Panc1 (cell line): ENCODE measurements around the gene TSNAX. TPM values are rescaled to one million over a fixed set of nuclear protein-coding genes. Genes with fewer than 3 reads are reported as not detected.
A peak's percentile ranks its signal among the peaks of the same experiment; 100 is the strongest.

ENCODE experiments used
- ATAC-seq: fragments of 200-7000 bp; cut with Tn5 transposase; 2 replicates; pipeline ENCODE4 v1.9.1; 2020; ENCODE audit warnings: mild to moderate bottlenecking, moderate library complexity
- BruUV-seq: library from RNA; stranded (reverse); fragments of 400-500 nt; replicated peaks from 2 replicates; lab custom pipeline; 2021; lab: Mats Ljungman, UMichigan
- CTCF ChIA-PET: fragments of 300-600 bp; sonication (Branson Sonifier 250); formaldehyde crosslinking; loops from one replicate; lab custom pipeline; 2022; ENCODE audit warnings: antibody characterized with exemption; lab: Charles Lee
- POLR2A ChIA-PET: fragments of 300-600 bp; sonication (Branson Sonifier 250); formaldehyde crosslinking; loops from one replicate; lab custom pipeline; 2022; ENCODE audit warnings: antibody characterized with exemption; lab: Charles Lee
- DNase-seq: peaks from one replicate; pipeline ENCODE4 v3.0.0-alpha.2; 2010; ENCODE audit warnings: low read depth, low spot score
- H3K27ac ChIP-seq: 2 replicates; pipeline ENCODE4 v1.5.1; 2011; ENCODE audit warnings: mild to moderate bottlenecking, low read length, inconsistent platforms
- H3K27me3 ChIP-seq: fragments of 200-500 bp; sonication (Bioruptor generic); 2 replicates; pipeline ENCODE4 v1.6.0; 2014; ENCODE audit warnings: low read length, inconsistent platforms; ENCODE audit not compliant: control insufficient read depth, insufficient read depth
- H3K36me3 ChIP-seq: fragments of 200-500 bp; sonication (Bioruptor generic); 2 replicates; pipeline ENCODE4 v1.5.1; 2014; ENCODE audit warnings: inconsistent platforms, mild to moderate bottlenecking, low read length, moderate library complexity; ENCODE audit not compliant: control insufficient read depth, insufficient read depth
- H3K4me1 ChIP-seq: 2 replicates; pipeline ENCODE4 v1.5.1; 2011; ENCODE audit warnings: inconsistent platforms, mild to moderate bottlenecking, low read length, moderate library complexity; ENCODE audit not compliant: control insufficient read depth, insufficient read depth
- H3K4me3 ChIP-seq, 2 experiments: 2 replicates each; pipeline ENCODE4 v1.5.1; 2011 to 2012; ENCODE audit warnings: low read depth in 2 of 2, low read length in 2 of 2, mild to moderate bottlenecking in 2 of 2, inconsistent platforms in 1 of 2, moderate library complexity in 1 of 2
- H3K9me3 ChIP-seq: fragments of 200-500 bp; sonication (Bioruptor generic); 2 replicates; pipeline ENCODE4 v1.5.1; 2014; ENCODE audit warnings: low read depth, mild to moderate bottlenecking, inconsistent platforms, low read length, moderate library complexity; ENCODE audit not compliant: control insufficient read depth, insufficient read depth
- CTCF ChIP-seq: fragments of 450-650 bp; IDR thresholded peaks from 2 replicates; pipeline ENCODE4 v1.5.1; 2017; ENCODE audit warnings: mild to moderate bottlenecking
- POLR2AphosphoS5 ChIP-seq: IDR thresholded peaks from 2 replicates; pipeline ENCODE4 v1.6.1; 2012; ENCODE audit warnings: mild to moderate bottlenecking, low read depth, low read length, moderate library complexity
- SIN3A ChIP-seq: IDR thresholded peaks from 2 replicates; pipeline ENCODE4 v1.6.1; 2012; ENCODE audit warnings: low read depth, mild to moderate bottlenecking, low read length, moderate library complexity, borderline replicate concordance; ENCODE audit not compliant: insufficient read depth
- TCF7L2 ChIP-seq: IDR thresholded peaks from 2 replicates; pipeline ENCODE4 v1.6.1; 2011; ENCODE audit warnings: mild to moderate bottlenecking, low read depth, low read length, inconsistent platforms
- in situ Hi-C: cut with HindIII; loops from 2 replicates; pipeline ENCODE4 v1.10.0; 2016; ENCODE audit warnings: low sequenced_read_pairs, low pct_unique_long_range_greater_than_20kb
- intact Hi-C: fragments of 100-400 bp; cut with micrococcal nuclease; formaldehyde crosslinking; loops from one replicate; pipeline ENCODE4 v1.10.0; 2022; ENCODE audit not compliant: unreplicated experiment
- total RNA-seq: library from RNA; stranded (reverse); gene quantifications from one replicate; pipeline ENCODE4 v1.2.1, GENCODE V29; 2021; ENCODE audit not compliant: unreplicated experiment
- TF ChIP-seq, protein P1 (sequence below), 2 experiments: IDR thresholded peaks; 2 replicates each; pipeline ENCODE4 v1.6.1; 2011 to 2012; ENCODE audit warnings: low read depth in 2 of 2, control low read depth in 1 of 2, low read length in 1 of 2, mild to moderate bottlenecking in 1 of 2, moderate library complexity in 1 of 2; ENCODE audit not compliant: insufficient read depth in 1 of 2

Gene TSNAX
- total RNA-seq, 1 experiment from 2014 or later = 40.0 TPM

GRCh38 chr1:231526536-231526935 lies 1.9 kb upstream of the TSNAX start:
- ChIA-PET POLR2A (no interaction called here), CTCF (no interaction called here)
- H3K4me3 ChIP-seq = no peak overlapping the region
- H3K27ac ChIP-seq = no peak overlapping the region
- H3K36me3 ChIP-seq = peaks cover 12% of the 10 kb centered on the region
- intact Hi-C loops = no loop called here
- no peak for DNase-seq
- BruUV-seq = no TSS peak
- in situ Hi-C loops = no loop called here
- TF ChIP-seq TCF7L2 (no peak), SIN3A (no peak), POLR2AphosphoS5 (no peak), CTCF (no peak)
- TF ChIP-seq, protein P1, sequence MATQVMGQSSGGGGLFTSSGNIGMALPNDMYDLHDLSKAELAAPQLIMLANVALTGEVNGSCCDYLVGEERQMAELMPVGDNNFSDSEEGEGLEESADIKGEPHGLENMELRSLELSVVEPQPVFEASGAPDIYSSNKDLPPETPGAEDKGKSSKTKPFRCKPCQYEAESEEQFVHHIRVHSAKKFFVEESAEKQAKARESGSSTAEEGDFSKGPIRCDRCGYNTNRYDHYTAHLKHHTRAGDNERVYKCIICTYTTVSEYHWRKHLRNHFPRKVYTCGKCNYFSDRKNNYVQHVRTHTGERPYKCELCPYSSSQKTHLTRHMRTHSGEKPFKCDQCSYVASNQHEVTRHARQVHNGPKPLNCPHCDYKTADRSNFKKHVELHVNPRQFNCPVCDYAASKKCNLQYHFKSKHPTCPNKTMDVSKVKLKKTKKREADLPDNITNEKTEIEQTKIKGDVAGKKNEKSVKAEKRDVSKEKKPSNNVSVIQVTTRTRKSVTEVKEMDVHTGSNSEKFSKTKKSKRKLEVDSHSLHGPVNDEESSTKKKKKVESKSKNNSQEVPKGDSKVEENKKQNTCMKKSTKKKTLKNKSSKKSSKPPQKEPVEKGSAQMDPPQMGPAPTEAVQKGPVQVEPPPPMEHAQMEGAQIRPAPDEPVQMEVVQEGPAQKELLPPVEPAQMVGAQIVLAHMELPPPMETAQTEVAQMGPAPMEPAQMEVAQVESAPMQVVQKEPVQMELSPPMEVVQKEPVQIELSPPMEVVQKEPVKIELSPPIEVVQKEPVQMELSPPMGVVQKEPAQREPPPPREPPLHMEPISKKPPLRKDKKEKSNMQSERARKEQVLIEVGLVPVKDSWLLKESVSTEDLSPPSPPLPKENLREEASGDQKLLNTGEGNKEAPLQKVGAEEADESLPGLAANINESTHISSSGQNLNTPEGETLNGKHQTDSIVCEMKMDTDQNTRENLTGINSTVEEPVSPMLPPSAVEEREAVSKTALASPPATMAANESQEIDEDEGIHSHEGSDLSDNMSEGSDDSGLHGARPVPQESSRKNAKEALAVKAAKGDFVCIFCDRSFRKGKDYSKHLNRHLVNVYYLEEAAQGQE (IDR thresholded peaks at IDR 0.05; ENCODE audit: insufficient read depth in 1 of 2, low read depth in 2 of 2, low read length in 1 of 2) = no peak
- peaks cover 9% of the 10 kb centered on the region for H3K4me1 ChIP-seq
- no peaks in the 10 kb centered on the region for H3K27me3 ChIP-seq
- ATAC-seq = no peak
- H3K9me3 ChIP-seq = no peaks in the 10 kb centered on the region

DNA sequence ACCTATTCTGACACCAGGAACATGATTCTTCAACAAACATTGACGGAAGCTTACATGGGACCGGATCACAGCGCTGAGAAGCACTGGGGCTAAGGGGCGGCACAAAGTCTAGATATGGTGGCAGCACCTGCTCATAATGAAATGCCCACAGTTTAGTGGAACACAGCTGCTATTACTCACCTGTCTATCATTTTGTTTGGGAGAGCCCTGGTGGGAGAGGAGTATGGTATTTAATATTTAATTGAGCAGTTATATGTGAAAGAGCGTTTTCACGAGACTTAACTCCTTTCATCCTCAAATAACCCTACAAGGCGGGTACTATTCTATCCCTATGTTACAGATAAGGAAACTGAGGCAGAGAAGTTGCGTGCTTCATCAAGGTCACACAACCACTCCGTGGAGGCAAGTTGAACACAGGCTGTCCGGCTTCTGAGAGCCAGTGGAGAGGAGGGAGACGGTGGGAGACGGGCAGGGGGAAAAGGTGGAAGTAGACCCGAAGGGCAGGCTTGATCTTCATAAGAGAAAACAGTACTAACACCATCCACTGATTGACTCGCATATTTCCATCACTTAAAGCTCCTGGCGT lies 790 bp upstream of the TSNAX start:
- TF ChIP-seq, protein P1 (IDR thresholded peaks at IDR 0.05; ENCODE audit: insufficient read depth in 1 of 2, low read depth in 2 of 2, low read length in 1 of 2) = no peak
- TF ChIP-seq TCF7L2 = no peak
- no peak for TF ChIP-seq SIN3A
- no peak for TF ChIP-seq POLR2AphosphoS5
- no peak for TF ChIP-seq CTCF
- ATAC-seq (peak; percentile 31), DNase-seq (no peak)
- peaks cover 9% of the 10 kb centered on the region for H3K4me1 ChIP-seq
- H3K4me3 ChIP-seq = peak overlapping the region; percentile 92 to 96
- in situ Hi-C loops (no loop called here), intact Hi-C loops (loop anchor here (2.0 kb wide), 1 partner anchor 105 kb away; the partner anchor contains the start of gene EGLN1)
- ChIA-PET CTCF (interaction anchor here (0.6 kb wide), 1 partner anchor 300 kb away, joined by 7 read pairs; no protein-coding TSS in a partner anchor), POLR2A (no interaction called here)
- H3K27ac ChIP-seq = peak overlapping the region; percentile 97
- no peaks in the 10 kb centered on the region for H3K27me3 ChIP-seq
- peaks cover 16% of the 10 kb centered on the region for H3K36me3 ChIP-seq
- H3K9me3 ChIP-seq = no peaks in the 10 kb centered on the region
- no TSS peak for BruUV-seq
